ENCODE measurements around the gene MAST2.
"Not testable (repeated sequence)": the region's sequence is repeated elsewhere in the genome, so short reads cannot be mapped to it uniquely, and the experiment has no call there.

Gene MAST2

DNA sequence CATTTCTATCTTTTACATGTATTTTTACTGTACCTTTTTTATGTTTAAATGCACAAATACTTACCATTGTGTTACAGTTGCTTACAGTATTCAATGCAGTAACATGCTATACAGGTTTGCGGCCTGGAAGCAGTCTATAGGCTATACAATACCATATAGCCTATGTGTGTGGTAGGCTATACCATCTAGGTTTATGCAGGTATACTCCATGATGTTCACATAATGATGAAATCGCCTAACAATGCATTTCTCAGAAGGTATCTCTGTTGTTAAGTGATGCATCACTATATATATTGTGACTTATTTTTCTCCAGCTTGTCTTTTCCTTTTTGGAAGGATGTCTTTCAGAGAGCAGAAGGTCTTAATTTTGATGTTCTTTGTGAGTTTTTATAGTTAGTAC is 103.5 kb downstream of the MAST2 start:
- DNase-seq, result no peak

DNA sequence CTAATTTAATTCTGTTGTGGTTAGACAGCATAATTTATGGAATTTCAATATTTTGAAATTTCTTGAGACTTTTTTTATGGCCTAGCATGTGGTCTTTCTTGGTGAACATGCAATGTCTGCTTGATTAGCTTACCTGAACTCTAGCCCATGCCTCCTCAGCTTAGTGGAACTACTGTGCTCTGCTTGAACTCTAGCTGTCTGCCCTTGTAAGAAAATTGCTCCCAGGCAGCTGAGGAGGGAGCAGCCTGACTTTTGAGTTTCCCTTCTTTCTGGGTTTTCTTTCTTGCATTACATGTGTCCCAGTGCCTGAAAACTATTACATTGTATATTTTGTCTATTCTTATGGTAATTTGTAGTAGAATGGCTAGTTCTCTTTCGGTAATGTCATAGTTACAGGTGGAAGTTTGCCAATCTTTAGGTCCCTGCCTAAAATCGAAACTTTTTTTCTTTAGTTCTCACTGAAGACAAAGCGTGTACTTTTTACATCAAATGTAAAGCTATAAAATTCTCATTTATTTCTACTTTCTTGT is 105.3 kb downstream of the MAST2 start:
- DNase-seq, result no peak

DNA sequence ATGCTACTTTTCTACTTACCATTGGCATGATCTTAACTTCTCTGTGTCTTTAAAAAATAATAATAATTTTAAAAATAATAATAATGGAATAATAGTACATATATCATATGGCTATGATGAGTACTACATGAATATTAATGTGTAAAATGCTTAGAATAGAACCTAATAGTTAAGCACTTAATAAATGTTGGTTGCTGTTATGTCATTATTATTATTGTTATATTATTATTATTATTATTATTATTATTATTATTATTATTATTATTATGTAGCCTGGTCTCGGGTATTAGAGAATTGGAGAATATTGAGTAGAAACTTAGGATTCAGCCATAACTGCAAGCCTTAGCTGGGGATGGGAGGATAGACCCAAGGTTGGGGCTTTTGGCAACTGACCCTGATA is 108.2 kb downstream of the MAST2 start:
- DNase-seq, result no peak

DNA sequence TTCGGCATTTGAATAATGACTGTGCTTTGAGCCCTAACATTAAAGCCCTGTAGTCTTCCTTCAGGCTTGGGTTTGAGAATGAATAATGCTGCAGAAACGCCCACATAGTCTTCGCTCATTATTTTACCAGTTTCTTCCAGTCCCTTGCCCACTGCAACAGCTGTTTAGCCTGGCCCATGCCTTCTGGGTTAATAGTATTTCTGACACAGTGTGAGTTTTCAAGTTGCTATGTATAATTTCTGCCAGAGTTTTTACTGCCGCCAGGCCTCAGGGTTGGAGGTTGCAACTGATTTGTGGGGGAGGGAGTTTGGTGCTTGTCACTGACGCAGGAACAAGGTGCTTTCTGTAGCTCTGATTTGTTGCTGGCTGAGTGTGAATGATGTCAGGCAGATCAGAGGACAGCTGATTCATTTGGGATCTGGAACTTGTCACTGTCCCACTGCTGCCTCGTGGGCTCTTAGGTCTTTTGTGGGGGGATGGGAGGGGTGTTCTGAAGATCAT is 109.8 kb downstream of the MAST2 start:
- no peak for DNase-seq

DNA sequence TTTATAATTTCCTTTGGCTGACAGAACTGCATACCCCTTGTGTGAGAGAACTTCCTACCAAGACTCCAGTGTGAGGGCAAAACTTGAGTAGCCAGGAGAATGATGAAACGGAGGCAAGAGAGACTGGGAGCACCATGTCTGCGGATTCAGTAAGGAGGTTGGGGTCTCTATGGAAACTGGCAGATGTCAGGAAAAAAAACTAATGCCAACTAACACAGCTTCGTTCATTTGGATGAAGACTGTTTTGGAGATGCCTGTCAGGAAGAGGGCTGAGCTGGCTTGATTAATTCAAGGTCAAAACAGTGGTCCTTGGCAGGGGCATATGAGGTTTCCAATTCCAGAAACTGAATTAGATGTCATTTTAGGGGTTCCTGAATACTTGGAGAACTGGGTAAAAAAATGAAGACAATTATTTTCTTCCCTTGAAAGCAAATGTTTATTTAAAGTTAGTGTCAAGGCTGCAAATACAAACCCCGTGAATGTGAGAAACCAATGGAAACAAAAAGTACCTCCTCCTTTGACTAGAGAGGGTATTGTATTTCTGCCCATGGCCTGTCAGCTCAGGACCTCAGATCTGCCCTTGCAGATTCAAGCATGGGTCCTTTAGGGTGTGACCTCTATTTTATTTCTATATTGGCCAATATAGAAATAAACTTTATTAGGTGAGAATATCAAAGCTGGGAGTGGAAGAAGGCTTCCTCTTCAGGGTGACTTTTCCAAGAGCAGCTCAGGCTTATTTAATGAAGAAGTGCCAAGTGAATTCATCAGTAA is 110.5 kb downstream of the MAST2 start:
- no peak for DNase-seq

DNA sequence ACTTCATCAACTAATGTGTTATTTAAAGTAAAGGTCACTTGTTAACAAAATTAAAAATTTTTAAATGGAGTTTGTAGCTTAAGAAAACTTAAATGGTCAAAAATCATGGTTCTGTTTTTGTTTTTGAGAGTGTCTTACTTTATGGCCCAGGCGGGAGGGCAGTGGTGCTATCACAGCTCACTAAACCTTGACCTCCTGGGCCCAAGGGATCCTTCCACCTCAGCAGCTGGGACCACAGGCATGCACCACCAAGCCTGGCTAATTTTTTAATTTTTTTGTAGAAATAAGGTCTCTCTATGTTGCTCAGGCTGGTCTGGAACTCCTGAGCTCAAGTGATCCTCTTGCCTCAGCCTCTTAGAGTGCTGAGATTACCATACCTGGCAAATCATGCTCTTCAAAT is 111.4 kb downstream of the MAST2 start:
- no peak for DNase-seq

DNA sequence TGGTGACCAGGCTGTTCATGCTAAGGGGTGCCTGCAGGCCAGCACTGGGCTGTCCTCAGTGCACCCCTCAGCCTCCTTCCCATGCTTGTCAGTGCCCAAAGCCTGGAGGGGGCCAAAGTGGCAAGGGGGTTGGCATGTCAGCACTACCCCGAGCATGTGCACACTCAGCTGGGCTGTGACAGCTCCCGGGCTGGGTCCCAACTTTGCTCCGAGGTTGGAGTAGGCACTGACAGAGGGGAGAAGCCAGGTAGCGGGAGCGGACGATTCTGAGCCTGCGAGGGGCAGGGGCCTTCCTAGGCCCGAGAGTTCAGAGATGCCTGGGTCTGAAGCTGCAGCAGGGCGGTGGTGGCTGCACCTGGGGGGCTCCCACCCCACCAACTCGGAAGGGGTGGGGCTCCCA is 119.0 kb downstream of the MAST2 start:
- no peak for DNase-seq

DNA sequence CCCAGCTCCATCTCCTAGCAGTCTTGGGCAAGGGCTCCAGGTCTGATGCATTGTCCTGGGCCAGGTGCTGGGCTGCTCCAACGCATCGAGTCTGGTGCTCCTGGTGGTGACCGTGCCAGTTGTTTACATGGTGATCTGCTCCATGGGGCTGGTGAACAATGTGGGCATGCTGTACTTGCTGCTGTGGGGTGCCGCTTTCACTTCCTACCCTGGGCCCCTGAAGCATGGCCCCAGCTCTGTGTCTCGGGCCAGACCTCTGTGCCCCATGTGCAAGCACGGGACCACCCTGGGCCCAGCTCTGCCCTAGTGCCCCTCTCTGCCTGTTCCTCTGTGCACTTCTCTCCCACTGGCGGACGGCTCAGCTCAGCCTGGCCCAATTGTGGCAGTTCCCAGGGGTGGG is 119.4 kb downstream of the MAST2 start:
- DNase-seq, result no peak

DNA sequence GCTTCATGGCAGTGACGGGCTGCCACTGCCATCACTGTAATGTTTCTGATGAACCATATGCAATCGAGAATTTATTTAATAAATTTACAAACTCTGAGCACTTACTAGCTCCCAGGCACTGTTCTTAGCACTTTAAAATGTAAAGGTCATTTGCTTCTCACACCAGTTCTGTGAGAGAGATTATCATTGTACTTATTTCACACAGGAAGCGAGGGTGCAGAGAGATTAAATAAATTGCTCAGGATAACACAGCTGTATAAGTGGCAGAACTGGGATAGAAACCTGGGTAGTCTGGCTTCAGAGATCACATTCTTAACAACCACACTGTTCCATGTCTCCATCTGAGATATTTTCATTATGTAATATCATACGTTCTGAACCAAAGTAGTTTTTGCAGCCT is 119.9 kb downstream of the MAST2 start:
- no peak for DNase-seq

DNA sequence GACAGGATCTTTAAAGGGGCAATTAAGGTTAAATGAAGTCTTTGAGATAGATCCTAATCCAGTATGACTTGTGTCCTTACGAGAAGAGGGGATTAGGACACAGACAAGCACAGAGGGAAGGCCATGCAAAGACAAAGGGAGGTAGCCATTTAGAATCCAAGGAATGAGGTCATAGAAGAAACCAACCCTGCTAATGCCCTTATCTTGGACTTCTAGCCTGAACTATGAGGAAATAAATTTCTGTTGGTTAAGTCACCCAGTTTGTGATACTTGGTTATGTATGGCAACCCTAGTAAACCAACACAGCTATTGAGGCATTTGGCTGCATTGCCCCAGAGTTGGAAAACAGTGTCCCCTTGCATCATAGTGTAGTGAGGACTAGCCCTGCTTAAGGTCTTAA is 121.3 kb downstream of the MAST2 start:
- DNase-seq, result no peak

DNA sequence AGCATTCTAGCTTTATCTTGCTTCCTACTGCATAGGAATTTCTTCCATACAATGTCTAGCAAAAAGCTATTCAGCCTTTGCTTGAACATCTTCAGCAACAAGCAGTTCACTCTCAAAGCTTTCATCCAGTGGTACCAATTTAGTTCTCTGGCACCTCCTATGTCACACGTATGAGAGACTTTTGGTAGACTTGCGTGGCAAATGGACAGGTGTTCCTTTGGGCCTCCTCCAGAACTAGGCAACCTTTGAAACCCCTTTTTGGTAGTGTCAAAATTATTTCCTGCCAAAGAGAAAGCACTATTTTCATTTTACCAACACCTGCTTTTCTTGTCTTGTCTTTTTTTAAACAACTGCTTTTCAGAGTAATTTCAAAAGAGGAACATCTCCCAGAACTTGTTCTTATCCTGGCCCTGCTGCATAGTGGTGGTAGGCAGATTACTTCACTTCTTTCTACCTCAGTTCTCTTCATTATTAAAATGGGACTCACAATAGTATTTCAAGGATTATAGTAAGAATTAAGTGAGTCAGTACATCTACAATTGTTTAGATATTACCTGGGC is 122.4 kb downstream of the MAST2 start:
- DNase-seq, result no peak

DNA sequence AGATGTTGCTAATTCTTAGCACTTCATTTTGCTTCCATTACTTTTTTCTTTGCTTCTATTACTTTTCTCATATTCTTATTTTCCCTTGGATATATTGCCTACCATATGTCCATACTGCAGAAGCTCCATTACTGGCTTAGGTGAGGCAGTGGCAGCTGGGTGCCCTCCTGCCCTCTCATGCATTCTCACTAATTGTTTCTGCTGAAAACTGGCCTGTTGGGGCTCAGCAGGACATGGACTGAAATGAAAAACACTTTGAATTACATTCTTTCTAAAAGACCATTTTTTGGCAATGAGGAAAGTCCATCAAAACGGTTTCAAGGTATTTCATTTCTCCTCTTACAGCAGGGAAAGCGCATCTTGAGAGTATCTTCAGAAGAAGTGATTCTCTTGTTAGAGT is 122.9 kb downstream of the MAST2 start:
- DNase-seq, result no peak

DNA sequence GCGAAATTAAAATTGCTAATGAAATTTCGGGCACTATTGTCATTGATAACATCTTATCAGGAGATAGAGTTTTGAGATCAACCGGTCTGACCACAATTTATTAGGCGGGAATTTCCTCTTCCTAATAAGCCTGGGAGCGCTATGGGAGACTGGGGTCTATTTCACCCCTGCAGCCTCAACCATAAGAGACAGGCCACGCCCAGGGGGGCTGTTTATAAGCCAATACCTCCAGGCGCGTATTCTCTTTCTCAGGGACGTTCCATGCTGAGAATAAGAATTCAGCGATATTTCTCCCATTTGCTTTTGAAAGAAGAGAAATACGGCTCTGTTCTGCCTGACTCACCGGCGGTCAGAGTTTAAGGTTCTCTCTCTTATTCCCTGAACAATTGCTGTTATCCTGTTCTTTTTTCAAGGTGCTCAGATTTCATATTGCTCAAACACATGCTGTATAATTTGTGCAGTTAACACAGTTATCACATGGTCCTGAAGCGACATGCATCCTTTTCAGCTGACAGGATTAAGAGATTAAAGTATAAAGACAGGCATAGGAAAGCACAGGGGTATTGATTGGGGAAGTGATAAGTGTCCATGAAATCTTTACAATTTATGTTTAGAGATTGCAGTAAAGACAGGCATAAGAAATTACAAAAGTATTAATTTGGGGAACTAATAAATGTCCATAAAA is 124.0 kb downstream of the MAST2 start:
- not testable (repeated sequence) for DNase-seq

DNA sequence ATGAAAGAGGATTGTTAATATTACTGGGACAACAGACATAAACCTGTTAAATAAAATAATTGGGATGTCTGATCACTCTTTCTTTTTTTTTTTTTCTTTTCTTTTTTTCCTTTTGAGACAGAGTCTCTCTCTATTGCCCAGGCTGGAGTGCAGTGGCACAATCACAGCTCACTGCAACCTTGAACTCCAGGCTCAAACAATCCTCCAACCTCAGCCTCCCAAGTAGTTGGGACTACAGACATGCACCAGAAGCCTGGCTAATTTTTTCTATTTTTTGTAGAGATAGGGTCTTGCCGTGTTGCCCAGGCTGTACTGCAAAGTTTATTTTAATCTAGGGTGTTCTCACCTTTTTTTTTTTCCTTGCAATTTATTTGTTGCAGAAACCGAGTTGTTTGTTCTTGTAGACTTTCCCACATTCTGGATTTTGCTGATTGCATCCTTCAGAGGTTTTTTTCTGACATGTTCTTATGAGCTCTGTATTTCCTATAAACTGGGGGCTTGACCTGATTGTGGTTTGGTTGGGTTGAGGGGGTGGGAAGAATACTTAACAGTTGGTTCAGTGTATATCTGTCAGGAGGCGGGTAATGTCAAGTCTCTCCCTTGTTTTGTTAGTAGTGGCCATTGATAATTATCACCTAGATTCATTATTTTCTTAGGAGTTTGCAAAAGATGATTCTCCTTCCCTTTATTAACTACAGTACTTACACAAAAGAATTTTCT is 125.2 kb downstream of the MAST2 start:
- DNase-seq, result no peak

DNA sequence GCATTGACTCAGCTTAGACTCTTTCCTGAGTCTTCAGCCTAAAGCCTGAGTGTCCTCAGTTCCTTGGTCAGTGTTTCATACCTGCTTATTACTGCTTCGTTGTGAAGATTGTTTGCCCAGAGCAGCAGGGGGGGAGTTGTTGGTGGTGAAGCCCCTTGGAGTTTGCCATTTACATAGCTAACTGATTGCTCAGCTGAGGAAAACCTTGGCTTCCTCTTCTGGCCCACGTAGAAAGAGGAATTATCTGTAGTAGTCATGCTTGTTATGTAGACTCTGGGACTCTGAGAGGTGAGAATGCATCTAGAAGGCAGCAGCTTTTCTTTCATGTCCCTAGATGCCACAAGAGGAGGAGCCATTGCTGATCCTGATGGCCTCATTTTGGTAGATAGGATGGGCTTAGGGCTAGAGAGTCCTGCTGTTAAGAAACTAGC is 125.9 kb downstream of the MAST2 start:
- no peak for DNase-seq

DNA sequence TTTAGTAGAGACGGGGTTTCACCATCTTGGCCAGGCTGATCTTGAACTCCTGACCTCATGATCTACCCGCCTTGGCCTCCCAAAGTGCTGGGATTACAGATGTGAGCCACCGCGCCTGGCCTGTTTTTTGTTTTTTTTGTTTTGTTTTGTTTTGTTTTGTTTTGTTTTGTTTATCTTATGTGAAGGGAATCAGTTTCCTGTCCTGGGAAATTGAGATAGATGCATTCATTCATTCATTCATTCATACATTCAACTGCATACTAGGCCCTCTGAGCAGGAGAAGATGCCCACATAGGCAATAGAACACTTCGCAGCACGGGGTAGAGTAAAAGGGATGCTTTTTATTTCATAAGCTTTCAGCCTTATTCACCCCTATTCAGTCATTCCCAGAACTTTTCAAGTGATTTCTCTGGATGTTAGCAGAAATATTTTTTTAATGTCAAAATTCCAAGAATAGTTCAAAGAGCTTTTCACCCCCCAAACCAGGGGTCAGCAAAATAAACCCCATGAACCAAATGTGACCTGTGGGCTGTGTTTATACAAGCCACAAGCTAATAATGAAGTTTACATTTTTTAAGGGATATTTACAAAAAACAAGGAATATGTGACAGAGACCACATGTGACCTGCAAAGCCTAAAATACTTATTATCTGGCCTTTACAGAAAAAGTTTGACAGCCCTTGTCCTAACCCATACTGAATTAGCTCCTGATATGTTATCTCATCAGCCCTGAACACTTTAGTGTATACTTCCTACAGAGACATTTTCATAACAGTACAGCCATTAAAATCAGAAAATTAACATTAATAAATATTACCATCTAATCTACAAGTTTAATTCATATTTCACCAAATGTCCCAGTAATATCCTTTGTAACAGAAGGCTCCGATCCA is 127.1 kb downstream of the MAST2 start:
- DNase-seq, result no peak

DNA sequence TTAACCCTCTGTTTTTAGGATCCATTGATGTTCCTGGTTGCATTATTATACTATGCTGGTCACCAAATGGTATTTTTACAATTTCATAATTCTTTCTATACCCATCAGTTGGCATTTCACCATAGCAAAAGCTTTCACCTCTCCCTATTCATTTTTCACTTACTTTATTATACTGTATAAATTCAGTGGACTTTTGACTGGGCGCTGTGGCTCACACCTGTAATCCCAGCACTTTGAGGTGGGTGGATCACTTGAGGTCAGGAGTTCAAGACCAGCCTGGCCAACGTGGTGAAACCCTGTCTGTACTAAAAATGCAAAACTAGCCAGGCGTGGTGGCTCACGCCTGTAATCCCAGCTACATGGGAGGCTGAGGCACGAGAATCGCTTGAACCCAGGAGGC is 128.8 kb downstream of the MAST2 start:
- DNase-seq, result not testable (repeated sequence)

DNA sequence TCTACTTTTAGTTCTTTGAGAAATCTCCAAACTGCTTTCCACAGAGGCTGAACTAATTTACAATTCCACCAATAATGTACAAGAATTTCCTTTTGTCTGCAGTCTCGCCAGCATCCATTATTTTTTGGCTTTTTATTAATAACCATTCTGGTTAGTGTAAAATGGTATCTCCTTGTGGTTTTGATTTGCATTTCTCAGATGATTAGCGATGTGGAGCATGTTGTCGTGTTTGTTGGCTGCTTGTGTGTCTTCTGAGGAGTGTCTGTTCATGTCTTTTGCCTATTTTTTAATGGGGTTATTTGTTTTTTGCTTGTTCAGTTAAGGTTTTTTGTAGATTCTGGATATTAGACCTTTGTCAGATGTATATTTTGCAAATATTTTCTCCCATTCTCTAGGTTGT is 131.5 kb downstream of the MAST2 start:
- no peak for DNase-seq

DNA sequence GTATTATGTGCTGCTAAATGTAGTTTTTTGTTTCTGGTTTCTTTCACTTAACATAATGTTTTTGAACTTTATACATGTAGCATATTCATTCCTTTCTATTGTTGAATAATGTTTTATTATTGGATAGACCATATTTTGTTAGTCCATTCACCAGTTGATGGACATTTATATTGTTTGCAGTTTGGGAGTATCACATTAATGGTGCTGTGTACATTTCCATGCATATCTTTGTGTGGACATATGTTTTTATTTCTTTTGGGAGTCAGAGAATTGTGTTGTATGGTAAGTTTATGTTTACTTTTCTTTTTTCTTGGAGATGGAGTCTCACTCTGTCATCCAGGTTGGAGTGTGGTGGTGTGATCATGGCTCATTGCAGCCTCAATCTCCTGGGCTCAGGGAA is 134.6 kb downstream of the MAST2 start:
- DNase-seq, result no peak

DNA sequence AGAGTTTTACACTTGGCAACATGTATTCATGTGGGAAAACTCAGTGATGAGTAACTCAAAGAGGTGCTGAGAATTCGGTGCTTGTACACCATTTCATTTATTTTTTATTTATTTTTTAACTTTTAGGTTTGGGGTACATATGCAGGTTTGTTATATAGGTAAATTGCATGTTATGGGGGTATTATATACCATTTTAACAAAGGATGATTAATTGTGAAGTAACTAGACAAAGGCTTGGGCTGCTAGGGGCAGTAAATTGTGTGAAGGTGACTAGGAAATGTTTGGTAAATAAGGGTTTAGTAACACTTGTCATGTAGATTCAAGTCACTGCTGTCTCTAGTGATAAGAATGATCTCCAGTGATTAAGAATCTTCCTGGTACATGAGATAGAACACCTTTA is 139.0 kb downstream of the MAST2 start:
- no peak for DNase-seq

DNA sequence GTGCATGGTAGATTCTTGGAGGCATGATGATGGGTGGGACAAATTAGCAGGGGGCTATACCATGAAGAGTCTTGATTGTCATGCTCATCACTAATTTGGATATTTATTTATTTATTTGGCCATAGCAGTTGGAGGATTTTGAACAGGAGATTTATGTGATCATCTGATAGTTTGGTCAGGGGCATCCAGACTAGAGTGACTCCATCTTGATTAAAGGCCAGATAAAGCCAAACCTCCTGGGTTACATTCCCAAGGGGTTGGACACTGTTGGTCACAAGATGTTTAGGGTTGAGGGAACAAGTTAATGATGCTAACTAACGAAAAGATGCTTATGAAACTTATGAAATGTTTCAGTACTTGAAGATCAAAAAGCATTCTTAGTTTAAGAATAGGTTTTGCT is 139.8 kb downstream of the MAST2 start:
- no peak for DNase-seq

DNA sequence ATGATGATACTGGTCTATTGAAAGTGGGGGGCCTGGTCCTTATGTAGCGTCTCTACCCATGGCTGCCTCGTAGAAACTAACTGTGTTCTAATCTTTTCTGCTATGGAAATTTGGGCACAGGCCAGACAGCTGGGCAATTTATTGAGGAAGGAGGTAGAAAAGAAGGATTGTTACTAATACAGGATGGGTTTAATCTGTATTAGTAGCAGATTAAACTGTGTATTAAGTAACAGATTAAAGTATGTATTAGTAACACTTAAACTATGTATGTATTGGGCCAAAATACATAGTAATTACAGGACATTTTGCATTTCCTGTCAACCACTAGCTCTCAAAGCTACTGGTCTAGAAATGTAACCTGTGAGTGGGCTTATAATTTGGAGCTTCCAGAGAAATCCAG is 142.0 kb downstream of the MAST2 start:
- DNase-seq, result no peak

Measured in CD4-positive, alpha-beta T cell treated with Interleukin-4 for 4 hours (primary cell).